SK-N-SH treated with all-trans-retinoic acid at 6 μM for 48 hours (cell line): Measurements from ENCODE around the gene CCM2L.

Experiments
- CREB5 ChIP-seq: fragments of 250-450 bp; sonication (Bioruptor Pico); IDR thresholded peaks from 2 replicates; pipeline ENCODE4 v1.5.1; 2020; ENCODE audit warnings: low read depth, mild to moderate bottlenecking, moderate library complexity
- ESRRG ChIP-seq: fragments of 250-450 bp; sonication (Bioruptor Pico); IDR thresholded peaks from 2 replicates; pipeline ENCODE4 v1.6.1; 2021; ENCODE audit warnings: mild to moderate bottlenecking
- GLIS3 ChIP-seq: fragments of 250-450 bp; sonication (Bioruptor Pico); IDR thresholded peaks from 2 replicates; pipeline ENCODE4 v1.5.0; 2020; ENCODE audit warnings: mild to moderate bottlenecking, moderate library complexity
- PATZ1 ChIP-seq: fragments of 250-450 bp; sonication (Bioruptor Pico); IDR thresholded peaks from 2 replicates; pipeline ENCODE4 v1.8.0; 2020; ENCODE audit warnings: mild to moderate bottlenecking, moderate library complexity, borderline replicate concordance
- TCF4 ChIP-seq: fragments of 250-450 bp; sonication (Bioruptor Pico); IDR thresholded peaks from 2 replicates; pipeline ENCODE4 v1.8.0; 2021; ENCODE audit warnings: mild to moderate bottlenecking, moderate library complexity, borderline replicate concordance
- ZNF70 ChIP-seq: fragments of 450-650 bp; formaldehyde crosslinking; IDR thresholded peaks from 2 replicates; pipeline ENCODE4 v1.5.0; 2020; ENCODE audit warnings: mild to moderate bottlenecking, moderate library complexity

DNA sequence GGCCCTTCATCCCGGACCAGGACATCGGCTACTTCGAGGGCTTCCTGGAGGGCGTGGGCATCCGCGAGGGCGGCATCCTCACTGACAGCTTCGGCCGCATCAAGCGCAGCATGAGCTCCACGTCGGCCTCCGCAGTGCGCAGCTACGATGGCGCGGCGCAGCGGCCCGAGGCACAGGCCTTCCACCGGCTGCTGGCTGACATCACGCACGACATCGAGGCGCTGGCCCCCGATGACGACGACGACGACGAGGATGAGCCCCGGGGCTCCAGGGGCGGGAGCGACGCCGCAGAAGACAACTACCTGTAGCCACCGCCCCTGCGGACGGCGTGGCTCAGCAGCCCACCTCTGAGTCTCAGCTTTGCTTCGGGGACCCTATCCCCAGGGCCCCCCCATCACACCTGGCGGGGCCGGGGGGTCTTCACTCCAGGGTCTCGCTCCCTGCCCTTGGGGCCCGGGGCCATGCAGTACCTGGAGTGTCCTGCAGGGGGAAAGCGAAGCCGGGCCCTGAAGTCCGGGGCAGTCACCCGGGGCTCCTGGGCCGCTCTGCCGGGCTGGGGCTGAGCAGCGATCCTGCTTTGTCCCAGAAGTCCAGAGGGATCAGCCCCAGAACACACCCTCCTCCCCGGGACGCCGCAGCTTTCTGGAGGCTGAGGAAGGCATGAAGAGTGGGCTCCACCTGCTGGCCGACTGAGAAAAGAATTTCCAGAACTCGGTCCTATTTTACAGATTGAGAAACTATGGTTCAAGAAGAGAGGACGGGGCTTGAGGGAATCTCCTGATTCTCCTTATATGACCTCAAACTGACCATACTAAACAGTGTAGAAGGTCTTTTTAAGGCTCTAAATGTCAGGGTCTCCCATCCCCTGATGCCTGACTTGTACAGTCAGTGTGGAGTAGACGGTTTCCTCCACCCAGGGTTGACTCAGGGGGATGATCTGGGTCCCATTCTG is 21.0 kb downstream of the CCM2L start:
- TF ChIP-seq CREB5 (CRISPR knock-in tag) (no peak), TCF4 (CRISPR knock-in tag) (no peak), GLIS3 (CRISPR knock-in tag) (no peak), PATZ1 (no peak), ESRRG (CRISPR knock-in tag) (no peak), ZNF70 (CRISPR knock-in tag) (no peak)
